Breast epithelium (tissue), 4 donors: ENCODE measurements around the gene PSMB11. TPM values are rescaled to one million over a fixed set of nuclear protein-coding genes. Genes with fewer than 3 reads are reported as not detected.
A peak's percentile ranks its signal among the peaks of the same experiment; 100 is the strongest.

Experiments
- DNase-seq, 2 donors: peaks; one replicate each; pipeline ENCODE4 v3.0.0-alpha.2; 2019; ENCODE audit warnings: low spot score in 2 of 2
- H3K27ac ChIP-seq, 2 donors: fragments of 200-600 bp; sonication (generic) in 1 of 2; one replicate each; pipeline ENCODE4 v1.5.1; 2016 to 2019; ENCODE audit warnings: mild to moderate bottlenecking in 1 of 2
- H3K27me3 ChIP-seq, 2 donors: fragments of 200-600 bp; sonication (generic) in 1 of 2; one replicate each; pipeline versions ENCODE4 v1.5.1 to v1.6.0; 2017 to 2019; ENCODE audit warnings: control low read depth in 1 of 2, mild to moderate bottlenecking in 1 of 2
- H3K36me3 ChIP-seq: fragments of 200-600 bp; one replicate; pipeline ENCODE4 v1.5.1; 2019
- H3K4me1 ChIP-seq, 2 donors: fragments of 200-600 bp; sonication (generic); one replicate each; pipeline ENCODE4 v1.5.1; 2016 to 2019; ENCODE audit warnings: control low read depth in 1 of 2
- H3K4me3 ChIP-seq, 3 donors: fragments of 200-600 bp; sonication (generic); 1 replicate in 2 of 3; 2 replicates in 1 of 3; pipeline ENCODE4 v1.5.1; 2016 to 2019; ENCODE audit warnings: mild to moderate bottlenecking in 3 of 3, moderate library complexity in 2 of 3
- H3K9me3 ChIP-seq, 2 donors: fragments of 200-600 bp; sonication (generic) in 1 of 2; one replicate each; pipeline ENCODE4 v1.5.1; 2016 to 2019; ENCODE audit warnings: control low read depth in 1 of 2
- POLR2A ChIP-seq: fragments of 450-650 bp; IDR thresholded peaks from one replicate; pipeline ENCODE4 v1.6.1; 2016; ENCODE audit warnings: antibody characterized with exemption, mild to moderate bottlenecking, moderate library complexity
- POLR2AphosphoS5 ChIP-seq, 3 donors: sonication (generic); formaldehyde crosslinking; IDR thresholded peaks; one replicate each; pipeline ENCODE4 v1.6.1; 2017; ENCODE audit warnings: antibody characterized with exemption in 3 of 3
- intact Hi-C: fragments of 100-400 bp; cut with DNase I; formaldehyde crosslinking; loops from one replicate; pipeline ENCODE4 v1.15.1; 2023; ENCODE audit warnings: low total_unique reads
- total RNA-seq, 3 donors: library from RNA; depleted of rRNA; stranded (reverse); fragments of >200 nt; gene quantifications; one replicate each; pipeline ENCODE4 v1.1.0, GENCODE V29; 2016
- TF ChIP-seq, protein P1 (sequence below), 3 donors: fragments of 450-650 bp; IDR thresholded peaks; one replicate each; pipeline ENCODE4 v1.5.1; 2016 to 2017; ENCODE audit warnings: antibody characterized with exemption in 3 of 3, mild to moderate bottlenecking in 3 of 3, moderate library complexity in 3 of 3

Gene PSMB11
- total RNA-seq, 3 donors from 2014 or later: not detected

GRCh38 chr14:23054000-23054811 lies 12.2 kb downstream of the PSMB11 start:
- intact Hi-C loops: loop anchor here (1.0 kb wide), 1 partner anchor 73 kb away; no protein-coding TSS in a partner anchor
- DNase-seq: no peak

DNA sequence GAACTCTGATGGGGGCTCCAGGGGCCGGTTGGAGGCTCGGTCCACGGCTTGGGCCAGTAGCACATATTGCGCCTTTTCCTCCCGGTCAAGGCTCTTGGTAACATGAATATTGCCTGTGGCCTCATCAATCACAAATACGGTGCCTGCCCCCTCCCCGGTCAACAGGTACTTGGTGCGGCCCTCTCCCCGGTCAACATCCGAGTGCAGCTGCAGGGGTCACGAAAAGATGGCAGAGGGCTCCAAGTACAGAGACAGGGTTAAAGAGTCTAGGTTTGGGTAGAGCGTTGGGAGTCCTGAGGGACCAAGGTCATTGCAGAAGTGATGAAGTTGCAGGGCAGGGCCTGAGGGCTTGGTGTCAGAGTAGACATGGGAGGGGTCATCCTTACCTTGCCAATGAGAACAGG lies 13.1 kb downstream of the PSMB11 start:
- no peak overlapping the region for H3K4me3 ChIP-seq
- H3K27ac ChIP-seq: no peak overlapping the region
- TF ChIP-seq POLR2A (no peak), POLR2AphosphoS5 (IDR thresholded peaks at IDR 0.05) (no peak)
- TF ChIP-seq, protein P1, sequence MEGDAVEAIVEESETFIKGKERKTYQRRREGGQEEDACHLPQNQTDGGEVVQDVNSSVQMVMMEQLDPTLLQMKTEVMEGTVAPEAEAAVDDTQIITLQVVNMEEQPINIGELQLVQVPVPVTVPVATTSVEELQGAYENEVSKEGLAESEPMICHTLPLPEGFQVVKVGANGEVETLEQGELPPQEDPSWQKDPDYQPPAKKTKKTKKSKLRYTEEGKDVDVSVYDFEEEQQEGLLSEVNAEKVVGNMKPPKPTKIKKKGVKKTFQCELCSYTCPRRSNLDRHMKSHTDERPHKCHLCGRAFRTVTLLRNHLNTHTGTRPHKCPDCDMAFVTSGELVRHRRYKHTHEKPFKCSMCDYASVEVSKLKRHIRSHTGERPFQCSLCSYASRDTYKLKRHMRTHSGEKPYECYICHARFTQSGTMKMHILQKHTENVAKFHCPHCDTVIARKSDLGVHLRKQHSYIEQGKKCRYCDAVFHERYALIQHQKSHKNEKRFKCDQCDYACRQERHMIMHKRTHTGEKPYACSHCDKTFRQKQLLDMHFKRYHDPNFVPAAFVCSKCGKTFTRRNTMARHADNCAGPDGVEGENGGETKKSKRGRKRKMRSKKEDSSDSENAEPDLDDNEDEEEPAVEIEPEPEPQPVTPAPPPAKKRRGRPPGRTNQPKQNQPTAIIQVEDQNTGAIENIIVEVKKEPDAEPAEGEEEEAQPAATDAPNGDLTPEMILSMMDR (IDR thresholded peaks at IDR 0.05): no peak
- intact Hi-C loops: no loop called here
- no peaks in the 10 kb centered on the region for H3K27me3 ChIP-seq
- peaks cover 6% of the 10 kb centered on the region for H3K36me3 ChIP-seq
- H3K4me1 ChIP-seq: peaks cover 0 to 9% of the 10 kb centered on the region in 2 donors
- no peak for DNase-seq
- no peaks in the 10 kb centered on the region for H3K9me3 ChIP-seq

More at GRCh38 chr14:23054000-23054811, 12.2 kb downstream of the PSMB11 start:
- H3K27ac ChIP-seq: no peak overlapping the region
- H3K27me3 ChIP-seq: no peaks in the 10 kb centered on the region
- H3K4me3 ChIP-seq: no peak overlapping the region
- peaks cover 0 to 9% of the 10 kb centered on the region in 2 donors for H3K4me1 ChIP-seq
- peaks cover 5% of the 10 kb centered on the region for H3K36me3 ChIP-seq
- TF ChIP-seq, protein P1 (IDR thresholded peaks at IDR 0.05): no peak
- TF ChIP-seq POLR2AphosphoS5 (IDR thresholded peaks at IDR 0.05) (no peak), POLR2A (no peak)
- no peaks in the 10 kb centered on the region for H3K9me3 ChIP-seq

GRCh38 chr14:23055621-23056144 lies 13.7 kb downstream of the PSMB11 start:
- Histone ChIP-seq H3K27me3 (no peaks in the 10 kb centered on the region), H3K4me1 (peaks cover 0 to 9% of the 10 kb centered on the region in 2 donors), H3K27ac (no peak overlapping the region), H3K4me3 (no peak overlapping the region), H3K36me3 (peaks cover 6% of the 10 kb centered on the region), H3K9me3 (no peaks in the 10 kb centered on the region)
- no peak for TF ChIP-seq POLR2AphosphoS5 (IDR thresholded peaks at IDR 0.05)
- TF ChIP-seq, protein P1 (IDR thresholded peaks at IDR 0.05): no peak
- DNase-seq: no peak
- intact Hi-C loops: no loop called here

- no peak for DNase-seq
- Histone ChIP-seq H3K27ac (no peak overlapping the region), H3K4me3 (peak overlapping the region; percentile 63 to 78 (median 74)), H3K36me3 (peaks cover 9% of the 10 kb centered on the region), H3K27me3 (no peaks in the 10 kb centered on the region), H3K4me1 (peaks cover 0 to 9% of the 10 kb centered on the region in 2 donors), H3K9me3 (no peaks in the 10 kb centered on the region)
- intact Hi-C loops: no loop called here
- TF ChIP-seq, protein P1 (IDR thresholded peaks at IDR 0.05): peak in 2 of 3 donors; percentile 38 to 44
- TF ChIP-seq POLR2A: no peak
These were observed 14.3 kb downstream of the PSMB11 start for GRCh38 chr14:23056145-23056955.
